HFF-Myc (cell line): ENCODE measurements around the gene CKMT2.

Experiments used
- DNase-seq: peaks from one replicate; pipeline ENCODE4 v3.0.0-alpha.2; 2011; ENCODE audit warnings: low read depth; ENCODE audit errors: extremely low read depth
- H3K4me3 ChIP-seq: replicated peaks from 2 replicates; pipeline ENCODE4 v1.5.1; 2011; ENCODE audit warnings: low read depth, mild to moderate bottlenecking, control low read depth, low read length
- CTCF ChIP-seq: IDR thresholded peaks from 2 replicates; pipeline ENCODE4 v1.5.1; 2012; ENCODE audit warnings: mild to moderate bottlenecking, low read depth, low read length, control low read depth; ENCODE audit errors: missing control alignments

CKMT2 gene

GRCh38 chr5:81226949-81227348 is 6.2 kb upstream of the CKMT2 start:
- no peak for DNase-seq
- no peak overlapping the region for H3K4me3 ChIP-seq
- TF ChIP-seq CTCF = no peak

- DNase-seq = no peak
- H3K4me3 ChIP-seq = no peak overlapping the region
- no peak for TF ChIP-seq CTCF
These were observed 5.0 kb upstream of the CKMT2 start for GRCh38 chr5:81228084-81228483.

GRCh38 chr5:81230416-81230815 is 2.7 kb upstream of the CKMT2 start:
- H3K4me3 ChIP-seq = no peak overlapping the region
- no peak for DNase-seq
- TF ChIP-seq CTCF = no peak

- no peak overlapping the region for H3K4me3 ChIP-seq
- peak; percentile 10 for DNase-seq
- TF ChIP-seq CTCF = no peak
These were observed 550 bp upstream of the CKMT2 start for GRCh38 chr5:81232464-81233079.

- DNase-seq = no peak
- no peak for TF ChIP-seq CTCF
- no peak overlapping the region for H3K4me3 ChIP-seq
These were observed 1.2 kb downstream of the CKMT2 start for GRCh38 chr5:81234299-81234698.

- DNase-seq = no peak
- no peak for TF ChIP-seq CTCF
- no peak overlapping the region for H3K4me3 ChIP-seq
These were observed 1.7 kb downstream of the CKMT2 start for GRCh38 chr5:81234801-81235200.
